ENCODE results near the gene ARX.

DNA sequence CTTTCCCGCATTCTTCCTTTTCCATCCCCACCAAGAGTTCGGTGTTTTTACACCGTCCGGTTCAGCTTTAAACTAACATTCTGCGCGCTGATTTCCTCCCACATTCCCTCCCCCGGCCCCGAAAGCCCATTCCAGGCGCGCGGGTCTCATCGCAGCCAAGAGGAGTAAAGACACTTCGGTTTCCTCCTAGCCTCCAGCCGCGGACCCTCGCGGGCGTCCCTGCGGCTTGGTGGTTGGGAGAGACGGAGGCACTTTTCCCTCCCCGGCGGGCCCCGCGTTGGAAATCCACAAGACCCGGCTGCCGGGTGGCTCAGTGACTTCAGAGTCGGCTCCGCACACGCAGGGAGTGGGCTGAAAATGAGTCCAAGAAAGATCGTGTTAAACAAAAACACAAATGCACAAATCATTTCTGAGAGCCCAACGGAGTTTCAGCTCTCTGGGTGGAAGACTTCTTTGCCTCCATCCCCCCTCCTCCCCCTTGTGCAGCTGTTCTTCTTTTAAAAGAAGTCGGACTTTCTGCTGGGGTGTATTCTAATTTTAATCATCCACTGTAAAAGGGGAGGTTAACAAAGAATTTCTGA lies 2.0 kb upstream of the ARX start:
- TF ChIP-seq POLR2A (IDR thresholded peaks at IDR 0.05), result no peak
- TF ChIP-seq, protein P1, sequence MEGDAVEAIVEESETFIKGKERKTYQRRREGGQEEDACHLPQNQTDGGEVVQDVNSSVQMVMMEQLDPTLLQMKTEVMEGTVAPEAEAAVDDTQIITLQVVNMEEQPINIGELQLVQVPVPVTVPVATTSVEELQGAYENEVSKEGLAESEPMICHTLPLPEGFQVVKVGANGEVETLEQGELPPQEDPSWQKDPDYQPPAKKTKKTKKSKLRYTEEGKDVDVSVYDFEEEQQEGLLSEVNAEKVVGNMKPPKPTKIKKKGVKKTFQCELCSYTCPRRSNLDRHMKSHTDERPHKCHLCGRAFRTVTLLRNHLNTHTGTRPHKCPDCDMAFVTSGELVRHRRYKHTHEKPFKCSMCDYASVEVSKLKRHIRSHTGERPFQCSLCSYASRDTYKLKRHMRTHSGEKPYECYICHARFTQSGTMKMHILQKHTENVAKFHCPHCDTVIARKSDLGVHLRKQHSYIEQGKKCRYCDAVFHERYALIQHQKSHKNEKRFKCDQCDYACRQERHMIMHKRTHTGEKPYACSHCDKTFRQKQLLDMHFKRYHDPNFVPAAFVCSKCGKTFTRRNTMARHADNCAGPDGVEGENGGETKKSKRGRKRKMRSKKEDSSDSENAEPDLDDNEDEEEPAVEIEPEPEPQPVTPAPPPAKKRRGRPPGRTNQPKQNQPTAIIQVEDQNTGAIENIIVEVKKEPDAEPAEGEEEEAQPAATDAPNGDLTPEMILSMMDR (IDR thresholded peaks at IDR 0.05), result no peak
